Testis (tissue), 3 donors: ENCODE measurements around the gene MAP6. TPM values are rescaled to one million over a fixed set of nuclear protein-coding genes. Genes with fewer than 3 reads are reported as not detected.

ENCODE experiments used
- DNase-seq: peaks from one replicate; pipeline ENCODE4 v3.0.0-alpha.2; 2019
- H3K27ac ChIP-seq, 2 donors: fragments of 200-600 bp; sonication (generic); one replicate each; pipeline ENCODE4 v1.5.1; 2019
- H3K27me3 ChIP-seq: fragments of 200-600 bp; sonication (generic); one replicate; pipeline ENCODE4 v1.5.1; 2019
- H3K36me3 ChIP-seq: fragments of 200-600 bp; sonication (generic); one replicate; pipeline ENCODE4 v1.5.1; 2017; ENCODE audit warnings: low read depth; ENCODE audit errors: missing control alignments
- H3K4me1 ChIP-seq: fragments of 200-600 bp; sonication (generic); one replicate; pipeline ENCODE4 v1.5.1; 2019
- H3K4me3 ChIP-seq, 2 donors: fragments of 200-600 bp; sonication (generic); one replicate each; pipeline ENCODE4 v1.5.1; 2017 to 2019
- H3K9me3 ChIP-seq: fragments of 200-600 bp; sonication (generic); one replicate; pipeline ENCODE4 v1.5.1; 2017
- POLR2A ChIP-seq: fragments of 450-650 bp; IDR thresholded peaks from one replicate; pipeline ENCODE4 v1.6.1; 2017; ENCODE audit warnings: antibody characterized with exemption, mild to moderate bottlenecking, moderate library complexity
- WGBS, 2 donors: methylation state at CpG; one replicate each; pipeline ENCODE4 v1.1.5; 2018; 5-methylcytosine and 5-hydroxymethylcytosine counted together
- intact Hi-C: fragments of 100-400 bp; cut with DNase I; formaldehyde crosslinking; loops from one replicate; pipeline ENCODE4 v1.15.1; 2023; ENCODE audit warnings: low total_unique reads
- polyA plus RNA-seq: library from polyadenylated mRNA; stranded (reverse); fragments of 350-450 nt; fragmentation: Illumina TruSeq; extraction: RNeasy Lipid Tissue Mini Kit (QIAGEN cat#74804); gene quantifications from one replicate; pipeline ENCODE4 v1.2.3, GENCODE V29; 2014; ENCODE audit warnings: low read depth, low replicate concordance; ENCODE audit not compliant: insufficient read depth
- total RNA-seq, 2 donors: library from RNA; depleted of rRNA; stranded (reverse); fragments of >200 nt; gene quantifications; one replicate each; pipeline ENCODE4 v1.2.3, GENCODE V29; 2016
- TF ChIP-seq, protein P1 (sequence below), 3 experiments: fragments of 450-650 bp in 2 of 3; fragments of 200-600 bp in 1 of 3; sonication (generic) in 1 of 3; IDR thresholded peaks; one replicate each; pipeline ENCODE4 v1.5.1; 2016 to 2019; ENCODE audit warnings: antibody characterized with exemption in 3 of 3, mild to moderate bottlenecking in 2 of 3, moderate library complexity in 1 of 3

The MAP6 gene
- total and polyA plus RNA-seq, 3 donors from 2014 or later = 17.8 to 38.1 (median 23.8) TPM

DNA sequence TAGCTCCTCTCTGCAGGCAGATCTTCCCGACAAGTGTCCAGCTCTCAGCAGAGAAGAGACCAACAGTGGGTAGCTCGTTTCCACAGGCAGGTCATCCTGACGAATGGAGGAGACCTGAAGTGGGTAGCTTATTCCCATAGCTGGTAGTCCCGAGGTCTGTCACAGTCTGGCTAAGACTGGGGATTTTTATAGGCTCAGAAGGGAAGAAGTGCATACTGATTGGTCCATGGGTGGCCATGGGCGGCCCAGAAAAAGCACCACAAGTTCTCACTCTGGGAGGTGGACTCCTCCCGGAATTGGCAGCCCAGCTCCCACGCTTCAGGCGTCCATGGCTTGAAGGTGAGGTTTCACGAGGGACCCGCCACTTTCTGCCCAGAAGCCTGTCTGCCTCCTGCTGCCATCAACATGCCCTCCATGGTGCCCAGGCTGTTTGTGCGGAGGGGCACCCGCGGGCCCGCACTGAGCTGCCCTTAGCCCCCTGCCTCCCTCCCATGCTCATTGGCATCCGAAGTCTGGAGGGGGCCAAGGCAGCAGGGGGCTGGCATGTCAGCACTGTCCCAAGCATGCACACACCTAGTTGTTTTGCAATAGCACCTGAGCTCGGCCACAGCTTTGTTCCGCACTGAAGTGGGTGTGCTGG is 9.9 kb upstream of the MAP6 start:
- no peaks in the 10 kb centered on the region for H3K4me1 ChIP-seq
- no peak overlapping the region for H3K27ac ChIP-seq
- H3K4me3 ChIP-seq = no peak overlapping the region
- DNase-seq = no peak
- no peaks in the 10 kb centered on the region for H3K9me3 ChIP-seq
- intact Hi-C loops = no loop called here
- 45 to 75% methylated on average over 8 to 17 of the region's 17 CpGs for whole genome bisulfite sequencing, 2 donors
- H3K27me3 ChIP-seq = no peaks in the 10 kb centered on the region
- no peak for TF ChIP-seq POLR2A
- TF ChIP-seq, protein P1, sequence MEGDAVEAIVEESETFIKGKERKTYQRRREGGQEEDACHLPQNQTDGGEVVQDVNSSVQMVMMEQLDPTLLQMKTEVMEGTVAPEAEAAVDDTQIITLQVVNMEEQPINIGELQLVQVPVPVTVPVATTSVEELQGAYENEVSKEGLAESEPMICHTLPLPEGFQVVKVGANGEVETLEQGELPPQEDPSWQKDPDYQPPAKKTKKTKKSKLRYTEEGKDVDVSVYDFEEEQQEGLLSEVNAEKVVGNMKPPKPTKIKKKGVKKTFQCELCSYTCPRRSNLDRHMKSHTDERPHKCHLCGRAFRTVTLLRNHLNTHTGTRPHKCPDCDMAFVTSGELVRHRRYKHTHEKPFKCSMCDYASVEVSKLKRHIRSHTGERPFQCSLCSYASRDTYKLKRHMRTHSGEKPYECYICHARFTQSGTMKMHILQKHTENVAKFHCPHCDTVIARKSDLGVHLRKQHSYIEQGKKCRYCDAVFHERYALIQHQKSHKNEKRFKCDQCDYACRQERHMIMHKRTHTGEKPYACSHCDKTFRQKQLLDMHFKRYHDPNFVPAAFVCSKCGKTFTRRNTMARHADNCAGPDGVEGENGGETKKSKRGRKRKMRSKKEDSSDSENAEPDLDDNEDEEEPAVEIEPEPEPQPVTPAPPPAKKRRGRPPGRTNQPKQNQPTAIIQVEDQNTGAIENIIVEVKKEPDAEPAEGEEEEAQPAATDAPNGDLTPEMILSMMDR (IDR thresholded peaks at IDR 0.05) = no peak
- H3K36me3 ChIP-seq = no peaks in the 10 kb centered on the region

DNA sequence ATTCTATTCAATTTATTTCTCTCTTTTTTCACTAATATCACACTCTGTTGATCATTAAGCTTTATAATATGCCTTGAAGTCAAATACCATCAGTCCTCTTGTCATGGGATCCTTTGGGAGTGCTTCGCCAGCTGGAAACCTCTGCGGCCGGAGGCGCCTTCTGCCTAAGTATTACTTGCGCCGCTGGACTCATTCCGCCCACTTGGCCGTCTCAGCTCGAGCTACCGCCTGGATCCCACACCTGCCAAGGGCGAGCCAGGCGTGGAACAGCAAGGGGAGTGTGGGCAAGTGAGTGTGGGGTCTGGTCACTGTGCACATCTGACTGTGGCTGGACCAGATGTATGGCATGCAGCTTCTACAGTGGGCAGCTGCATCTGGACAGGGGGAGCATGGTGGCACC is 9.1 kb upstream of the MAP6 start:
- intact Hi-C loops = no loop called here
- no peak for TF ChIP-seq POLR2A
- TF ChIP-seq, protein P1 (IDR thresholded peaks at IDR 0.05) = no peak
- 76 to 89% methylated on average over 12 of the region's 12 CpGs for WGBS, 2 donors
- Histone ChIP-seq H3K4me3 (no peak overlapping the region), H3K9me3 (no peaks in the 10 kb centered on the region), H3K27me3 (no peaks in the 10 kb centered on the region), H3K27ac (no peak overlapping the region), H3K4me1 (no peaks in the 10 kb centered on the region), H3K36me3 (no peaks in the 10 kb centered on the region)
- DNase-seq = no peak

DNA sequence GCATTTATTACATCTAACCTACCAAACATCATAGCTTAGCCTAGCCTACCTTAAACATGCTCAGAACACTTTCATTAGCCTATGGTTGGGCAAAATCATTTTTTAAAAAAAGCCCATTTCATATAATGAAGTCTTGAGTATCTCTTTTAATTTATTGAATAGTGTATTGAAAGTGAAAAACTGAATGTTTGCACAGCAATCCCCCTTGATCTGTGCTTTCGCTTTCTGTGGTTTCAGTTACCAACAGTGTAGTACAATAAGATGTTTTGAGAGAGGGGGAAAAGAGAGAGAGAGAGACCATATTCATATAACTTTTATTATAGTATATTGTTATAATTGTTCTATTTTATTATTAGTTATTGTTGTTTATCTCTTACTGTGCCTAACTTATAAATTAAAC is 8.4 kb upstream of the MAP6 start:
- H3K4me3 ChIP-seq = no peak overlapping the region
- H3K27me3 ChIP-seq = no peaks in the 10 kb centered on the region
- no peaks in the 10 kb centered on the region for H3K9me3 ChIP-seq
- H3K36me3 ChIP-seq = no peaks in the 10 kb centered on the region
- intact Hi-C loops = no loop called here
- H3K27ac ChIP-seq = no peak overlapping the region
- 85 to 98% methylated on average over 1 of the region's 1 CpG for WGBS, 2 donors
- no peak for DNase-seq
- TF ChIP-seq, protein P1 (IDR thresholded peaks at IDR 0.05) = no peak
- TF ChIP-seq POLR2A = no peak
- no peaks in the 10 kb centered on the region for H3K4me1 ChIP-seq

DNA sequence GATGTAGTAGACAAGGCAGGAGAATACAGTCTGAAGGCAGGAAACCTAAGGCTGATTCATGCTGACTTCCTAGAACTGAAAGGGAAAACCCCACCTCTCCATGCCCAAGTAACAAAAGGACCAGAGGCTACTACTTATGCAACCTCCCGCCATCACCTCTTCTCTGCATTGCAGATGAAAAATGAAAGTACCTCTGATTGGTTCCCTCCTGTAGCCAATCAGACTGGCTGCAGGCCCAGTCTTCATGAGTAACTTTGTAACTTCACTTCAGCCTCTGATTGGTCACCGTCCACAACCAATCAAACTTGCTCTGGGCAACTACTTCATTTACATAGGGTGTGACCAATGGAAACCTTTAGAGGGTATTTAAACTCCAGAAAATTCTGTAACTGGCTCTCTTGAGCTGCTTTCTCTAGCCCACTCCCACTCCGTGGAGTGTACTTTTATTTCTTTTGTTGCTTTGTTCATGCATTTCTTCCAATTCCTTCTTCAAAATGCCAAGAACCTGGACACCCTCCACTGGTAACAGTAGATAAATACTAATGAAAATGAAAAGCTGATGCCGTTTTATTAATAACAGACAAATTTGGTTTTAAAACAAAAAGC is 5.2 kb upstream of the MAP6 start:
- 63 to 71% methylated on average over 4 of the region's 4 CpGs for WGBS, 2 donors
- TF ChIP-seq, protein P1 (IDR thresholded peaks at IDR 0.05) = no peak
- Histone ChIP-seq H3K4me3 (no peak overlapping the region), H3K27me3 (no peaks in the 10 kb centered on the region), H3K36me3 (no peaks in the 10 kb centered on the region), H3K27ac (no peak overlapping the region), H3K9me3 (no peaks in the 10 kb centered on the region), H3K4me1 (peaks cover under 1% of the 10 kb centered on the region)
- intact Hi-C loops = no loop called here
- peak; percentile 78 for DNase-seq
